ENCODE data around the gene UIMC1. TPM values are rescaled to one million over a fixed set of nuclear protein-coding genes. Genes with fewer than 3 reads are reported as not detected.

UIMC1 gene
- total RNA-seq, 1 donor from 2014 or later: 23.0 TPM

GRCh38 chr5:176906126-176906525 is 100.5 kb downstream of the UIMC1 start:
- DNase-seq (ENCODE audit: extremely low read depth, low read depth, low spot score): no peak

GRCh38 chr5:176904276-176904675 is 102.3 kb downstream of the UIMC1 start:
- DNase-seq (ENCODE audit: extremely low read depth, low read depth, low spot score): no peak

- DNase-seq (ENCODE audit: extremely low read depth, low read depth, low spot score): no peak
Measured at GRCh38 chr5:176902911-176903664, 103.5 kb downstream of the UIMC1 start.

- DNase-seq (ENCODE audit: extremely low read depth, low read depth, low spot score): no peak
Measured at GRCh38 chr5:176902102-176902814, 104.3 kb downstream of the UIMC1 start.

- no peak for DNase-seq (ENCODE audit: extremely low read depth, low read depth, low spot score)
Measured at GRCh38 chr5:176901260-176902101, 105.1 kb downstream of the UIMC1 start.

GRCh38 chr5:176900780-176901204 is 105.8 kb downstream of the UIMC1 start:
- DNase-seq (ENCODE audit: extremely low read depth, low read depth, low spot score): no peak

- DNase-seq (ENCODE audit: extremely low read depth, low read depth, low spot score): no peak
Measured at GRCh38 chr5:176899946-176900779, 106.4 kb downstream of the UIMC1 start.

GRCh38 chr5:176899296-176899891 is 107.2 kb downstream of the UIMC1 start, which contains the start of gene HK3:
HK3 (minus strand) TSS chr5:176899346; CDS start chr5:176896159, 3,187 bp downstream.
- no peak for DNase-seq (ENCODE audit: extremely low read depth, low read depth, low spot score)

GRCh38 chr5:176897263-176897662 is 109.3 kb downstream of the UIMC1 start:
- no peak for DNase-seq (ENCODE audit: extremely low read depth, low read depth, low spot score)

GRCh38 chr5:176895831-176896230 is 110.7 kb downstream of the UIMC1 start:
- no peak for DNase-seq (ENCODE audit: extremely low read depth, low read depth, low spot score)

- no peak for DNase-seq (ENCODE audit: extremely low read depth, low read depth, low spot score)
Measured at GRCh38 chr5:176894298-176894697, 112.3 kb downstream of the UIMC1 start.

GRCh38 chr5:176892663-176893062 is 113.9 kb downstream of the UIMC1 start:
- no peak for DNase-seq (ENCODE audit: extremely low read depth, low read depth, low spot score)

GRCh38 chr5:176891331-176891958 is 115.1 kb downstream of the UIMC1 start:
- no peak for DNase-seq (ENCODE audit: extremely low read depth, low read depth, low spot score)

GRCh38 chr5:176890455-176891330 is 115.9 kb downstream of the UIMC1 start:
- DNase-seq (ENCODE audit: extremely low read depth, low read depth, low spot score): no peak

GRCh38 chr5:176889321-176890280 is 117.0 kb downstream of the UIMC1 start:
- no peak for DNase-seq (ENCODE audit: extremely low read depth, low read depth, low spot score)

GRCh38 chr5:176888865-176889165 is 117.8 kb downstream of the UIMC1 start:
- DNase-seq (ENCODE audit: extremely low read depth, low read depth, low spot score): no peak

- DNase-seq (ENCODE audit: extremely low read depth, low read depth, low spot score): no peak
Measured at GRCh38 chr5:176888016-176888864, 118.3 kb downstream of the UIMC1 start.

Measured in glomerular endothelial cell (primary cell).